CD8-positive, alpha-beta memory T cell (primary cell): ENCODE results near the gene AIDA. TPM values are rescaled to one million over a fixed set of nuclear protein-coding genes. Genes with fewer than 3 reads are reported as not detected.

ENCODE experiments used
- CTCF ChIA-PET: fragments of 350-600 bp; sonication (Branson Sonifier 250); formaldehyde crosslinking; loops from one replicate; lab custom pipeline; 2021; ENCODE audit warnings: antibody characterized with exemption; lab: Charles Lee
- POLR2A ChIA-PET: fragments of 350-600 bp; sonication (Branson Sonifier 250); formaldehyde crosslinking; loops from one replicate; lab custom pipeline; 2021; ENCODE audit warnings: antibody characterized with exemption; lab: Charles Lee
- DNase-seq, 5 donors: peaks; one replicate each; pipeline versions ENCODE4 v3.0.0 to v3.0.0-alpha.2; 2020 to 2022; ENCODE audit warnings: mixed read lengths in 1 of 5
- H3K27ac ChIP-seq: one replicate; pipeline ENCODE4 v1.7.0; 2013; ENCODE audit warnings: low read depth, mild to moderate bottlenecking, low read length, moderate library complexity
- H3K27me3 ChIP-seq: 2 replicates; pipeline ENCODE4 v1.7.0; 2013; ENCODE audit warnings: low read length, mild to moderate bottlenecking; ENCODE audit not compliant: insufficient read depth, poor library complexity, severe bottlenecking
- H3K36me3 ChIP-seq: 2 replicates; pipeline ENCODE4 v1.7.0; 2013; ENCODE audit warnings: mild to moderate bottlenecking, low read length, moderate library complexity; ENCODE audit not compliant: insufficient read depth
- H3K4me1 ChIP-seq: 2 replicates; pipeline ENCODE4 v1.7.0; 2013; ENCODE audit warnings: mild to moderate bottlenecking, low read length, moderate library complexity; ENCODE audit not compliant: insufficient read depth
- H3K4me3 ChIP-seq: 2 replicates; pipeline ENCODE4 v1.7.0; 2013; ENCODE audit warnings: mild to moderate bottlenecking, low read length
- H3K9me3 ChIP-seq: 2 replicates; pipeline ENCODE4 v1.7.0; 2013; ENCODE audit warnings: mild to moderate bottlenecking, low read length
- H3K27ac Mint-ChIP-seq, 8 donors: one replicate each; pipeline ENCODE4 v1.8.0; 2020 to 2021; ENCODE audit warnings: mixed read lengths in 8 of 8, mild to moderate bottlenecking in 6 of 8, inconsistent platforms in 3 of 8, moderate library complexity in 3 of 8
- H3K27me3 Mint-ChIP-seq, 2 donors: one replicate each; pipeline ENCODE4 v1.8.0; 2020 to 2021; ENCODE audit warnings: mixed read lengths in 2 of 2, mild to moderate bottlenecking in 1 of 2, moderate library complexity in 1 of 2
- H3K36me3 Mint-ChIP-seq, 3 donors: one replicate each; pipeline ENCODE4 v1.8.0; 2020 to 2021; ENCODE audit warnings: mixed read lengths in 3 of 3, inconsistent platforms in 1 of 3, mild to moderate bottlenecking in 1 of 3
- H3K4me1 Mint-ChIP-seq, 3 donors: one replicate each; pipeline ENCODE4 v1.8.0; 2020 to 2021; ENCODE audit warnings: mixed read lengths in 3 of 3, inconsistent platforms in 1 of 3, mild to moderate bottlenecking in 1 of 3
- H3K4me3 Mint-ChIP-seq, 7 donors: one replicate each; pipeline ENCODE4 v1.8.0; 2020 to 2021; ENCODE audit warnings: mixed read lengths in 7 of 7, mild to moderate bottlenecking in 6 of 7, moderate library complexity in 4 of 7, inconsistent platforms in 2 of 7
- H3K9me3 Mint-ChIP-seq, 5 donors: one replicate each; pipeline ENCODE4 v1.8.0; 2020 to 2022; ENCODE audit warnings: mixed read lengths in 5 of 5, mild to moderate bottlenecking in 3 of 5, moderate library complexity in 2 of 5, inconsistent platforms in 1 of 5
- polyA plus RNA-seq: library from polyadenylated mRNA; unstranded; fragments of 300-500 nt; fragmentation: Illumina TruSeq; gene quantifications from one replicate; pipeline ENCODE4 v1.2.3, GENCODE V29; 2021
- total RNA-seq, 2 experiments: library from RNA; stranded (reverse); gene quantifications; one replicate each; pipeline ENCODE4 v1.2.3, GENCODE V29; 2021

Gene AIDA
- total and polyA plus RNA-seq, 3 experiments from 2014 or later: 29.2 to 59.1 (median 57.9) TPM

GRCh38 chr1:222656391-222657155 lies 55.7 kb downstream of the AIDA start:
- Histone ChIP-seq H3K36me3 (peaks cover 79% of the 10 kb centered on the region), H3K4me1 (peaks cover 25% of the 10 kb centered on the region), H3K9me3 (no peaks in the 10 kb centered on the region), H3K4me3 (no peak overlapping the region), H3K27ac (no peak overlapping the region), H3K27me3 (no peaks in the 10 kb centered on the region)
- peak overlapping the region in 2 of 7 donors; percentile 33 to 78 for H3K4me3 Mint-ChIP-seq
- H3K27me3 Mint-ChIP-seq: no peaks in the 10 kb centered on the region
- peaks cover 20 to 94% (median 38%) of the 10 kb centered on the region in 3 donors for H3K36me3 Mint-ChIP-seq
- peaks cover 41 to 57% (median 50%) of the 10 kb centered on the region in 3 donors for H3K4me1 Mint-ChIP-seq
- ChIA-PET CTCF (interaction anchor here (1.6 kb wide), 1 partner anchor 56 kb away, joined by 5 read pairs; the partner anchor contains the start of genes AIDA and BROX), POLR2A (interaction anchor here (1.2 kb wide), 1 partner anchor 56 kb away, joined by 4 read pairs; no protein-coding TSS in a partner anchor)
- no peak for DNase-seq
- H3K9me3 Mint-ChIP-seq: no peaks in the 10 kb centered on the region
- peak overlapping the region; percentile 54 to 97 (median 93) for H3K27ac Mint-ChIP-seq

- H3K9me3 Mint-ChIP-seq: no peaks in the 10 kb centered on the region
- CTCF ChIA-PET: interaction anchor here (0.8 to 1.5 kb wide), 6 partner anchors 9 to 190 kb away, joined by 3 to 4 read pairs (median 3); no protein-coding TSS in a partner anchor
These were observed 57.4 kb downstream of the AIDA start for GRCh38 chr1:222654849-222655248.

GRCh38 chr1:222653178-222653827 lies 59.0 kb downstream of the AIDA start:
- Mint-ChIP-seq H3K4me1 (peaks cover 44 to 59% (median 54%) of the 10 kb centered on the region in 3 donors), H3K27me3 (no peaks in the 10 kb centered on the region), H3K4me3 (peak overlapping the region in 2 of 7 donors; percentile 13 to 21), H3K36me3 (peaks cover 13 to 85% (median 28%) of the 10 kb centered on the region in 3 donors), H3K27ac (peak overlapping the region; percentile 80 to 97 (median 92)), H3K9me3 (no peaks in the 10 kb centered on the region)
- H3K4me1 ChIP-seq: peaks cover 25% of the 10 kb centered on the region
- POLR2A ChIA-PET: interaction anchor here (0.9 to 1.3 kb wide), 2 partner anchors 9 to 60 kb away, joined by 3 to 5 read pairs; no protein-coding TSS in a partner anchor
- no peaks in the 10 kb centered on the region for H3K27me3 ChIP-seq
- no peak overlapping the region for H3K27ac ChIP-seq
- CTCF ChIA-PET: interaction anchor here (0.9 to 1.5 kb wide), 7 partner anchors 9 to 188 kb away, joined by 3 to 5 read pairs (median 3); no protein-coding TSS in a partner anchor
- H3K9me3 ChIP-seq: no peaks in the 10 kb centered on the region
- peaks cover 57% of the 10 kb centered on the region for H3K36me3 ChIP-seq
- peak in 1 of 5 donors; percentile 12 for DNase-seq
- H3K4me3 ChIP-seq: no peak overlapping the region

More at GRCh38 chr1:222654849-222655248, 57.4 kb downstream of the AIDA start:
- Mint-ChIP-seq H3K27ac (peak overlapping the region; percentile 80 to 97 (median 92)), H3K27me3 (no peaks in the 10 kb centered on the region), H3K36me3 (peaks cover 17 to 93% (median 36%) of the 10 kb centered on the region in 3 donors), H3K4me3 (peak overlapping the region; percentile 12 to 64 (median 54)), H3K4me1 (peaks cover 41 to 55% (median 50%) of the 10 kb centered on the region in 3 donors)
- peak overlapping the region; percentile 16 for H3K4me3 ChIP-seq
- H3K27ac ChIP-seq: peak overlapping the region; percentile 73
- H3K36me3 ChIP-seq: peaks cover 71% of the 10 kb centered on the region
- H3K27me3 ChIP-seq: no peaks in the 10 kb centered on the region
- DNase-seq: peak; percentile 57 to 88 (median 84)
- peaks cover 25% of the 10 kb centered on the region for H3K4me1 ChIP-seq
- POLR2A ChIA-PET: interaction anchor here (0.6 to 1.5 kb wide), 2 partner anchors 9 to 58 kb away, joined by 4 to 6 read pairs; no protein-coding TSS in a partner anchor
- no peaks in the 10 kb centered on the region for H3K9me3 ChIP-seq

GRCh38 chr1:222652676-222653075 lies 59.6 kb downstream of the AIDA start:
- no peaks in the 10 kb centered on the region for H3K27me3 Mint-ChIP-seq
- Histone ChIP-seq H3K9me3 (no peaks in the 10 kb centered on the region), H3K36me3 (peaks cover 52% of the 10 kb centered on the region), H3K27ac (no peak overlapping the region), H3K4me3 (no peak overlapping the region), H3K27me3 (no peaks in the 10 kb centered on the region), H3K4me1 (peaks cover 25% of the 10 kb centered on the region)
- peaks cover 47 to 64% (median 60%) of the 10 kb centered on the region in 3 donors for H3K4me1 Mint-ChIP-seq
- H3K4me3 Mint-ChIP-seq: no peak overlapping the region
- DNase-seq: no peak
- peak overlapping the region; percentile 38 to 97 (median 92) for H3K27ac Mint-ChIP-seq
- H3K9me3 Mint-ChIP-seq: no peaks in the 10 kb centered on the region
- ChIA-PET POLR2A (interaction anchor here (0.9 to 1.3 kb wide), 2 partner anchors 8 to 61 kb away, joined by 3 to 5 read pairs; no protein-coding TSS in a partner anchor), CTCF (interaction anchor here (0.9 to 1.3 kb wide), 5 partner anchors 8 to 65 kb away, joined by 3 to 5 read pairs (median 4); no protein-coding TSS in a partner anchor)
- H3K36me3 Mint-ChIP-seq: peaks cover 13 to 84% (median 25%) of the 10 kb centered on the region in 3 donors

GRCh38 chr1:222644636-222644980 lies 67.7 kb downstream of the AIDA start:
- Histone ChIP-seq H3K9me3 (no peaks in the 10 kb centered on the region), H3K27me3 (no peaks in the 10 kb centered on the region), H3K4me1 (peaks cover 20% of the 10 kb centered on the region), H3K36me3 (peaks cover 5% of the 10 kb centered on the region), H3K4me3 (peak overlapping the region; percentile 99), H3K27ac (peak overlapping the region; percentile 99)
- H3K9me3 Mint-ChIP-seq: no peaks in the 10 kb centered on the region
- POLR2A ChIA-PET: interaction anchor here (1.2 to 3.1 kb wide), 7 partner anchors 9 to 68 kb away, joined by 5 to 50 read pairs (median 9); partner anchors contain the start of genes AIDA, BROX, MIA3 and TAF1A
- H3K4me3 Mint-ChIP-seq: peak overlapping the region; percentile 92 to 100 (median 98)
- CTCF ChIA-PET: interaction anchor here (0.8 to 2.6 kb wide), 6 partner anchors 8 to 180 kb away, joined by 3 to 17 read pairs (median 4); partner anchors contain the start of genes AIDA and BROX
- H3K27me3 Mint-ChIP-seq: no peaks in the 10 kb centered on the region
- H3K4me1 Mint-ChIP-seq: peaks cover 33 to 51% (median 50%) of the 10 kb centered on the region in 3 donors
- H3K27ac Mint-ChIP-seq: peak overlapping the region; percentile 97 to 100 (median 99)
- no peak for DNase-seq
- H3K36me3 Mint-ChIP-seq: peaks cover 0 to 55% (median 9%) of the 10 kb centered on the region in 3 donors

GRCh38 chr1:222643938-222644635 lies 68.2 kb downstream of the AIDA start:
- Mint-ChIP-seq H3K9me3 (no peaks in the 10 kb centered on the region), H3K27me3 (no peaks in the 10 kb centered on the region), H3K4me3 (peak overlapping the region; percentile 92 to 100 (median 98)), H3K4me1 (peaks cover 33 to 51% (median 50%) of the 10 kb centered on the region in 3 donors), H3K36me3 (peaks cover 0 to 56% (median 11%) of the 10 kb centered on the region in 3 donors), H3K27ac (peak overlapping the region; percentile 97 to 100 (median 99))
- Histone ChIP-seq H3K9me3 (no peaks in the 10 kb centered on the region), H3K4me1 (peaks cover 20% of the 10 kb centered on the region), H3K36me3 (peaks cover 5% of the 10 kb centered on the region), H3K27me3 (no peaks in the 10 kb centered on the region), H3K27ac (peak overlapping the region; percentile 99), H3K4me3 (peak overlapping the region; percentile 99)
- ChIA-PET CTCF (interaction anchor here (0.6 to 2.6 kb wide), 7 partner anchors 9 to 179 kb away, joined by 3 to 17 read pairs (median 4); partner anchors contain the start of genes AIDA and BROX), POLR2A (interaction anchor here (1.2 to 3.1 kb wide), 7 partner anchors 9 to 69 kb away, joined by 5 to 50 read pairs (median 9); partner anchors contain the start of genes AIDA, BROX, MIA3 and TAF1A)
- peak; percentile 96 to 99 (median 98) for DNase-seq
